A549 treated with AZD9567 at 1 μM for 4 hours (cell line): Measurements from ENCODE around the gene HOXA7. TPM values are rescaled to one million over a fixed set of nuclear protein-coding genes. Genes with fewer than 3 reads are reported as not detected.

Source experiments
- total RNA-seq: library from RNA; stranded (reverse); fragments of 200-300 nt; extraction: Qiagen RNA extraction; gene quantifications from 5 replicates; pipeline ENCODE4 v1.2.3, GENCODE V29; 2022; ENCODE audit not compliant: insufficient read depth

HOXA7 gene
- 3.0 to 3.9 TPM (median 3.7 TPM) in 5 replicates for total RNA-seq

GRCh38 chr7:27156508-27156898 is at the start of gene HOXA7:
TSS of gene HOXA7 (minus strand) at chr7:27156675. CDS start at chr7:27156545, 130 bp downstream.

DNA sequence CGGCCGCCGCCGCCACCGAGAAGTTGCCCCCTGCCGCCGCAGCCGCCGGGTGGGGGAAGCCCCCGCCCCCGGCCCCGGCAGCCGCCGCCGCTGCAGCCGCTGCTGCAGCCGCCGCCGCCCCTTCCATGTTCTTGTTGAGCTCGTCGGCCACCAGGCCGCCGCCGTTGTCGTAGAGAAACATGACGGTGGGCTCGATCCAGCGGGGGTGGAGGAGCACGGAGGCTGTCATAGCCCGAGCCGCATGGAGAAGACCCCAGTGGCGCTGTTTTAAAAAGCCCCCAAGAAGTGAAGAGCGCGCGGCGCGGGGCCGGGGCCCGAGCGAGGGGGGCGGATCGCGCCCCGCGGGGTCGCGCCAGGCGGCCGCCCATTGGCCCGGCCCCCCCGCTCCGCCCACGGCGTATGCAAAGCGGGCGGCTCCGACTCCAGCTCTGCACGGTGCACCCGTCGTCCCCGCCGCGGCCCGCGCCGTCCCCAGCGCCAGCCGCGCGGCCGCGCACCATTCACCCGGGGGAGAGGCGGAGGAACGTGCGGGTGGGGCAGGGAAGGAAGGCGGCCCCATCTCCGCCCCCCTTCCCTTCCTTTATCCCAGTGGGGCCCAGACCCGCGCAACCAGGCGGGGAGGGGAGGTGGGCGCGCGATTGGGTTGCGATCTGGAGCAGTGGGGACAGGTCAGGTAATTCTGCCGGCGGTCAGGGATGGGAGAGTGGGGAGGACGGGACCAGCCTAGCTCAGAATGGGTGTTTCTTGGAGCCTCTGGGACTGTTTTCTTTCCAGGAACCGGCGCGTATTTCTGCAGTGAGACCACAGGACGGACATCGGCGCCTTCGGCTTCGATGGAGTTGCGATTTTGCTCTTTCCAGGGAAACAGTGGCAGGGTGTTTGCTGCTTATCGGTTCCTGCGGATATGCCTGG is 43.6 kb upstream of the HOXA7 start, which contains the start of gene HOXA13:
Gene HOXA13 (minus strand): TSS at position 243 of the 912 bp plus-strand sequence. CDS start 14 bp downstream, at position 229.

GRCh38 chr7:27185013-27185853 is 28.8 kb upstream of the HOXA7 start, which contains the start of gene HOXA11:
TSS of gene HOXA11 (minus strand) at chr7:27185232. CDS start at chr7:27185144, 88 bp downstream.

GRCh38 chr7:27173956-27174873 is 17.7 kb upstream of the HOXA7 start, which contains the start of gene HOXA10:
TSS of gene HOXA10 (minus strand) at chr7:27174320. CDS start at chr7:27174306, 14 bp downstream.

DNA sequence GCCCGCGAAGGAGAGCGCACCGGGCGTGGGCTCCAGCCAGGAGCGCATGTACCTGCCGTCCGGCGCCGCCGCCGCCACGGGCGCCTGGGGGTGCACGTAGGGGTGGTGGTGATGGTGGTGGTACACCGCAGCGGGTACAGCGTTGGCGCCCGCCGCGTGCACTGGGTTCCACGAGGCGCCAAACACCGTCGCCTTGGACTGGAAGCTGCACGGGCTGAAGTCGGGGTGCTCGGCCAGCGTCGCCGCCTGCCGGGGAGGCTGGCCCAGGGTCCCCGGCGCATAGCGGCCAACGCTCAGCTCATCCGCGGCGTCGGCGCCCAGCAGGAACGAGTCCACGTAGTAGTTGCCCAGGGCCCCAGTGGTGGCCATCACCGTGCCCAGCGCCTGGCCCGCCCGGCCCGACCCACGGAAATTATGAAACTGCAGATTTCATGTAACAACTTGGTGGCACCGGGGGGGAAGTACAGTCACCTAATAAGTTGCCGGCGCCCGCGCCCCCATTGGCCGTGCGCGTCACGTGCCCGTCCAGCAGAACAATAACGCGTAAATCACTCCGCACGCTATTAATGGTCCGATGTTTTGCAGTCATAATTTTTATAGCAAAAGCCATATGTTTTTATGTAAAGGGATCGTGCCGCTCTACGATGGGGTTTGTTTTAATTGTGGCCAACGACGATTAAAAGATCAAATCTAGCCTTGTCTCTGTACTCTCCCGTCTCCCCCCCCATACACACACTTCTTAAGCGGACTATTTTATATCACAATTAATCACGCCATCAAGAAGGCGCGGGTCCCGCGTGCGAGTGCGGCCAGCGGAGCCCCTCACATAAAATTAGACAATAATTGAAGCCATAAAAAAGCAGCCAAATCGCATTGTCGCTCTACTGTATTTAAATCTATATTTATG is 8.9 kb upstream of the HOXA7 start, which contains the start of gene HOXA9:
Gene HOXA9 (minus strand): TSS at position 449 of the 907 bp plus-strand sequence. CDS start 80 bp downstream, at position 369.

GRCh38 chr7:27151931-27152815 is 4.3 kb downstream of the HOXA7 start, which contains the start of gene HOXA3:
TSS of gene HOXA3 (minus strand) at chr7:27152583. CDS start at chr7:27110640, 41,943 bp downstream.

GRCh38 chr7:27147199-27148030 is 9.1 kb downstream of the HOXA7 start, which contains the start of gene HOXA6:
TSS of gene HOXA6 (minus strand) at chr7:27147774. CDS start at chr7:27147749, 25 bp downstream.

GRCh38 chr7:27143023-27143949 is 13.2 kb downstream of the HOXA7 start, which contains the start of gene HOXA5:
TSS of gene HOXA5 (minus strand) at chr7:27143681. CDS start at chr7:27143607, 74 bp downstream.

GRCh38 chr7:27130540-27131389 is 25.7 kb downstream of the HOXA7 start, which contains the start of gene HOXA4:
TSS of gene HOXA4 (minus strand) at chr7:27130757. CDS start at chr7:27130733, 24 bp downstream.

Other genes starting within 250 kb of the HOXA7 start
- gene HOXA1, start 60.7 kb downstream of the HOXA7 start, total RNA-seq, result 1.3 to 3.9 TPM (median 2.8 TPM) in 5 replicates
- gene HOXA2, start 54.0 kb downstream of the HOXA7 start, total RNA-seq, result 0.58 to 1.9 TPM (median 0.73 TPM) in 5 replicates
- gene HOXA4, start 25.9 kb downstream of the HOXA7 start, total RNA-seq, result 1.1 to 1.7 TPM (median 1.4 TPM) in 4 of 5 replicates, not detected in the other
- gene HOXA5, start 13.0 kb downstream of the HOXA7 start, total RNA-seq, result 2.8 to 6.5 TPM (median 4.9 TPM) in 5 replicates
- 0.94 to 1.8 TPM (median 1.5 TPM) in 4 of 5 replicates, not detected in the other for gene HOXA6, start 8.9 kb downstream of the HOXA7 start, total RNA-seq
- 3.6 to 6.3 TPM (median 5.2 TPM) in 5 replicates for gene HOXA3, start 4.1 kb downstream of the HOXA7 start, total RNA-seq
- gene HOXA9, start 8.9 kb upstream of the HOXA7 start, total RNA-seq, result 0.24 to 0.67 TPM (median 0.60 TPM) in 4 of 5 replicates, not detected in the other
- 5.9 to 7.8 TPM (median 6.2 TPM) in 5 replicates for gene HOXA10, start 17.6 kb upstream of the HOXA7 start, total RNA-seq
- 0.31 to 0.49 TPM (median 0.38 TPM) in 4 of 5 replicates, not detected in the other for gene HOXA11, start 28.6 kb upstream of the HOXA7 start, total RNA-seq
- gene HOXA13, start 43.4 kb upstream of the HOXA7 start, total RNA-seq, result 0.88 to 2.3 TPM (median 2.1 TPM) in 5 replicates
- 0.05 to 0.14 TPM (median 0.06 TPM) in 4 of 5 replicates, not detected in the other for gene EVX1, start 86.1 kb upstream of the HOXA7 start, total RNA-seq